ENCODE measurements around the gene ZGPAT. TPM values are rescaled to one million over a fixed set of nuclear protein-coding genes. Genes with fewer than 3 reads are reported as not detected.

The ZGPAT gene
- total and polyA plus RNA-seq, 2 of the 13 experiments (the other 11 are each of a cell fraction or from before 2014, with no cell fraction given): 23.0 to 41.9 TPM

GRCh38 chr20:63734111-63734945 is 26.5 kb downstream of the ZGPAT start (continued):
- TF ChIP-seq FOXJ3 (CRISPR knock-in tag; IDR thresholded peaks at IDR 0.05; ENCODE audit: borderline replicate concordance): no peak
- peak; percentile 74 for TF ChIP-seq HIC2 (CRISPR knock-in tag; IDR thresholded peaks at IDR 0.05; ENCODE audit: low read depth)
- TF ChIP-seq, protein P1, sequence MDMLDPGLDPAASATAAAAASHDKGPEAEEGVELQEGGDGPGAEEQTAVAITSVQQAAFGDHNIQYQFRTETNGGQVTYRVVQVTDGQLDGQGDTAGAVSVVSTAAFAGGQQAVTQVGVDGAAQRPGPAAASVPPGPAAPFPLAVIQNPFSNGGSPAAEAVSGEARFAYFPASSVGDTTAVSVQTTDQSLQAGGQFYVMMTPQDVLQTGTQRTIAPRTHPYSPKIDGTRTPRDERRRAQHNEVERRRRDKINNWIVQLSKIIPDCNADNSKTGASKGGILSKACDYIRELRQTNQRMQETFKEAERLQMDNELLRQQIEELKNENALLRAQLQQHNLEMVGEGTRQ (IDR thresholded peaks at IDR 0.05; ENCODE audit: low read depth, low read length): no peak
- TF ChIP-seq, protein P1 (CRISPR knock-in tag; IDR thresholded peaks at IDR 0.05; ENCODE audit: borderline replicate concordance): no peak
- TF ChIP-seq, protein P2, sequence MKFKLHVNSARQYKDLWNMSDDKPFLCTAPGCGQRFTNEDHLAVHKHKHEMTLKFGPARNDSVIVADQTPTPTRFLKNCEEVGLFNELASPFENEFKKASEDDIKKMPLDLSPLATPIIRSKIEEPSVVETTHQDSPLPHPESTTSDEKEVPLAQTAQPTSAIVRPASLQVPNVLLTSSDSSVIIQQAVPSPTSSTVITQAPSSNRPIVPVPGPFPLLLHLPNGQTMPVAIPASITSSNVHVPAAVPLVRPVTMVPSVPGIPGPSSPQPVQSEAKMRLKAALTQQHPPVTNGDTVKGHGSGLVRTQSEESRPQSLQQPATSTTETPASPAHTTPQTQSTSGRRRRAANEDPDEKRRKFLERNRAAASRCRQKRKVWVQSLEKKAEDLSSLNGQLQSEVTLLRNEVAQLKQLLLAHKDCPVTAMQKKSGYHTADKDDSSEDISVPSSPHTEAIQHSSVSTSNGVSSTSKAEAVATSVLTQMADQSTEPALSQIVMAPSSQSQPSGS (CRISPR knock-in tag; IDR thresholded peaks at IDR 0.05): no peak
- TF ChIP-seq ZNF44 (CRISPR knock-in tag; IDR thresholded peaks at IDR 0.05): 0 out of 2 replicates have a peak, but pooled peaks have one; percentile 67
- no peak for TF ChIP-seq KLF6 (CRISPR knock-in tag; IDR thresholded peaks at IDR 0.05)
- TF ChIP-seq DNMT1 (CRISPR knock-in tag; IDR thresholded peaks at IDR 0.05): peak; percentile 93; the same call in 1 of the 2 replicates
- peak; percentile 72 for TF ChIP-seq SPEN (CRISPR knock-in tag; IDR thresholded peaks at IDR 0.05; ENCODE audit: low read depth)
- peak; percentile 25; the same call in 1 of the 2 replicates for TF ChIP-seq ZBTB39 (CRISPR knock-in tag; IDR thresholded peaks at IDR 0.05)
- 0 out of 2 replicates have a peak, but pooled peaks have one; percentile 8 for TF ChIP-seq THAP8 (CRISPR knock-in tag; IDR thresholded peaks at IDR 0.05; ENCODE audit: borderline replicate concordance)
- peak; percentile 45; the same call in 1 of the 2 replicates for TF ChIP-seq RARA (CRISPR knock-in tag; IDR thresholded peaks at IDR 0.05)
- peak; percentile 35; the same call in 1 of the 2 replicates for TF ChIP-seq PBX2 (CRISPR knock-in tag; IDR thresholded peaks at IDR 0.05)
- TF ChIP-seq ZFX (CRISPR knock-in tag; IDR thresholded peaks at IDR 0.05; ENCODE audit: low read depth): peak; percentile 58; the same call in 1 of the 2 replicates
- TF ChIP-seq, protein P3, sequence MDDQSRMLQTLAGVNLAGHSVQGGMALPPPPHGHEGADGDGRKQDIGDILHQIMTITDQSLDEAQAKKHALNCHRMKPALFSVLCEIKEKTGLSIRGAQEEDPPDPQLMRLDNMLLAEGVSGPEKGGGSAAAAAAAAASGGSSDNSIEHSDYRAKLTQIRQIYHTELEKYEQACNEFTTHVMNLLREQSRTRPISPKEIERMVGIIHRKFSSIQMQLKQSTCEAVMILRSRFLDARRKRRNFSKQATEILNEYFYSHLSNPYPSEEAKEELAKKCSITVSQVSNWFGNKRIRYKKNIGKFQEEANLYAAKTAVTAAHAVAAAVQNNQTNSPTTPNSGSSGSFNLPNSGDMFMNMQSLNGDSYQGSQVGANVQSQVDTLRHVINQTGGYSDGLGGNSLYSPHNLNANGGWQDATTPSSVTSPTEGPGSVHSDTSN (CRISPR knock-in tag; IDR thresholded peaks at IDR 0.05; ENCODE audit: borderline replicate concordance): no peak
- 0 out of 2 replicates have a peak, but pooled peaks have one; percentile 10 for TF ChIP-seq U2AF2 (IDR thresholded peaks at IDR 0.05; ENCODE audit: low read depth, low read length)
- peak; percentile 63 for TF ChIP-seq RBM22 (optimal IDR thresholded peaks at IDR 0.05; ENCODE audit: low read length)
